LNCaP clone FGC (cell line): ENCODE results near the gene CCDC136.

ENCODE experiments used
- DNase-seq: peaks from one replicate; pipeline ENCODE4 v3.0.0-alpha.2; 2011; ENCODE audit warnings: low read depth
- H3K4me3 ChIP-seq: 2 replicates; pipeline ENCODE4 v1.5.1; 2011; ENCODE audit warnings: mild to moderate bottlenecking, low read depth, low read length, control low read depth
- TF ChIP-seq, protein P1 (sequence below): IDR thresholded peaks from 2 replicates; pipeline ENCODE4 v1.5.1; 2012; ENCODE audit warnings: mild to moderate bottlenecking; ENCODE audit not compliant: control insufficient read depth, insufficient read depth; ENCODE audit errors: extremely low read depth

The CCDC136 gene

GRCh38 chr7:128827248-128827958, 35.6 kb downstream of the CCDC136 start:
- TF ChIP-seq, protein P1, sequence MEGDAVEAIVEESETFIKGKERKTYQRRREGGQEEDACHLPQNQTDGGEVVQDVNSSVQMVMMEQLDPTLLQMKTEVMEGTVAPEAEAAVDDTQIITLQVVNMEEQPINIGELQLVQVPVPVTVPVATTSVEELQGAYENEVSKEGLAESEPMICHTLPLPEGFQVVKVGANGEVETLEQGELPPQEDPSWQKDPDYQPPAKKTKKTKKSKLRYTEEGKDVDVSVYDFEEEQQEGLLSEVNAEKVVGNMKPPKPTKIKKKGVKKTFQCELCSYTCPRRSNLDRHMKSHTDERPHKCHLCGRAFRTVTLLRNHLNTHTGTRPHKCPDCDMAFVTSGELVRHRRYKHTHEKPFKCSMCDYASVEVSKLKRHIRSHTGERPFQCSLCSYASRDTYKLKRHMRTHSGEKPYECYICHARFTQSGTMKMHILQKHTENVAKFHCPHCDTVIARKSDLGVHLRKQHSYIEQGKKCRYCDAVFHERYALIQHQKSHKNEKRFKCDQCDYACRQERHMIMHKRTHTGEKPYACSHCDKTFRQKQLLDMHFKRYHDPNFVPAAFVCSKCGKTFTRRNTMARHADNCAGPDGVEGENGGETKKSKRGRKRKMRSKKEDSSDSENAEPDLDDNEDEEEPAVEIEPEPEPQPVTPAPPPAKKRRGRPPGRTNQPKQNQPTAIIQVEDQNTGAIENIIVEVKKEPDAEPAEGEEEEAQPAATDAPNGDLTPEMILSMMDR, result no peak
- no peak for DNase-seq
- H3K4me3 ChIP-seq, result no peak overlapping the region

DNA sequence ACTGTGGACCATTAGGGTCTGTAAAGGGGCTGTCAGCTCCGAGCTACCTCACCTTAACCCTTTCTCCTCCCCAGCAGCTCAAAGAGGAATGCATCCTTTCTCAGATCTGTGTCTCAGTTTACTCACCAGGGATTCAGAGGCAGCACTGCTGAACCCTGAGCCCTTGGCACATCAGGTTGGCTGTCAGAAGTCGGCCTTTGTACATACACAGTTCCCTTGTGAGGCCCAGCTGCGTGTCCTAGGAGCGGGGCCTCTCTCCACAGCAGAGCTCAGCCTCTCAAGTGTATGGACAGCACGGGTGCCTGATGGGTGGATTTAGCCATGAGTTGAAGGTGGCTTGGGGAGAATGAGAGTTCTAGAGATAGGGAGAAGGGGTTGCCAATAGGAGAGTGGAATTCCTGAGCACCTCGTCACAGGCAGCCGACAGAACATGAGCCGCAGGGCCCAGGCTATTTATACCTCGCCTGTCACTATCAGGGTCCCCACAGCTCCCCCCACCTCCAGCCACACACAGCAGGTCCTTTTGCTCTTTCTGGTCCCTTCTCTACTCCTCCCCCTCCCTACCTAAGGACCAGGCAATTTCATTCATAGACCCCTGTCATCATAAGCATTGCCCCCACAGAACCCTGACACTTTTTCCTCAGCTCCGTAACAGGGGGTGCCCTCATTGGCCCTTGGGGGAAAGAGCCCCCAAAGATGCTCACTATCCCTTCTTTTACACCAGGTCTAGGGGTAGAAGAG, 36.4 kb downstream of the CCDC136 start:
- DNase-seq, result no peak
- TF ChIP-seq, protein P1, result no peak
- no peak overlapping the region for H3K4me3 ChIP-seq

- peak; percentile 3 for DNase-seq
- TF ChIP-seq, protein P1, result no peak
- H3K4me3 ChIP-seq, result no peak overlapping the region
Measured at GRCh38 chr7:128829391-128830166, 37.8 kb downstream of the CCDC136 start.

- DNase-seq, result no peak
- TF ChIP-seq, protein P1, result no peak
- no peak within 1 kb of the TSS for H3K4me3 ChIP-seq
Measured at GRCh38 chr7:128830231-128831177, 38.7 kb downstream of the CCDC136 start, which contains the start of gene FLNC. TSS of gene FLNC (plus strand) at chr7:128830406. CDS start at chr7:128830638, 232 bp downstream.

DNA sequence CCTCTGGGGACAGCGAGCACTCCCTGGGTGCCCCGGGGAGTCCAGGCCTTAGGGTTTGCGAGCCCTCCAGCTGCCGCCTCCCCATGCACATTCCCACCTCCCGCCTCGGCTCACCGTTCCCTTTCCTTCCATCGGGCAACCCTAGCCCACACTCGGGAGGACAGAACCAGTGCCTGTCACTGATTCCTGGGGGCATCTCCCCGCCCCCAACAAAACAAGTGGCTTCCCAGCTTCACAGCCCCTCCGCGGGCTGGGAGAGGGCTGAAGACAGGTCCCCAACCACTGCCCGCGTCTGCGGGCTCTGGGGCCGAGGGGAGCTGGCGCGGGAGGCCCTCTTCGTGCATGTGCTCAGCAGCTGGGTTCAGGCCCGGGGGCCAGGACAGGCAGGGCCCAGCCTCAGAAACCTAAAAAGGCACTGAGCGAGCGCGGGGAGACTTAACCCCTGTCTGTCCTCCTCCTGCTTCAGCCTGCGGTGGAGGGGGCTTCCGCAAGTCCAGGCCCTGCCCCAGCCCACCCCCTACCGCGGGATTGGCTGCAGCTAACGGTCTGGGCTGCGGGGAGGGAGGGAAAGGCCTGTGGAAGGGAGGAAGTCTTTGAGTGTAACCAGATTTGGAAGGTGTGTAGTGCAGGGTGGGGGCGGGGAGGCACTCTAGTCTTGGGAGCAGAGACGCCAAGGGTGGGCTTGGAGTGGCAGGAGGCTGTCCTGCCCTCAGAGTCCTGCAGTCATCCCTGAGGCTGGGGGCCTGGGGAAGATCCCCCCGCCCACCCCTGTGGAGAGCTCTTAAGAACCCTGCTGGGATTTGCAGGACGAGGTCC, 39.6 kb downstream of the CCDC136 start:
- TF ChIP-seq, protein P1, result no peak
- DNase-seq, result no peak
- no peak overlapping the region for H3K4me3 ChIP-seq
